Testis (tissue), 3 donors: ENCODE measurements around the gene NR3C1. TPM values are rescaled to one million over a fixed set of nuclear protein-coding genes. Genes with fewer than 3 reads are reported as not detected.

ENCODE experiments used
- DNase-seq: peaks from one replicate; pipeline ENCODE4 v3.0.0-alpha.2; 2019
- H3K27ac ChIP-seq, 2 donors: fragments of 200-600 bp; sonication (generic); one replicate each; pipeline ENCODE4 v1.5.1; 2019
- H3K27me3 ChIP-seq: fragments of 200-600 bp; sonication (generic); one replicate; pipeline ENCODE4 v1.5.1; 2019
- H3K36me3 ChIP-seq: fragments of 200-600 bp; sonication (generic); one replicate; pipeline ENCODE4 v1.5.1; 2017; ENCODE audit warnings: low read depth; ENCODE audit errors: missing control alignments
- H3K4me1 ChIP-seq: fragments of 200-600 bp; sonication (generic); one replicate; pipeline ENCODE4 v1.5.1; 2019
- H3K4me3 ChIP-seq, 2 donors: fragments of 200-600 bp; sonication (generic); one replicate each; pipeline ENCODE4 v1.5.1; 2017 to 2019
- H3K9me3 ChIP-seq: fragments of 200-600 bp; sonication (generic); one replicate; pipeline ENCODE4 v1.5.1; 2017
- CTCF ChIP-seq, 3 experiments: fragments of 450-650 bp in 2 of 3; fragments of 200-600 bp in 1 of 3; sonication (generic) in 1 of 3; IDR thresholded peaks; one replicate each; pipeline ENCODE4 v1.5.1; 2016 to 2019; ENCODE audit warnings: antibody characterized with exemption in 3 of 3, mild to moderate bottlenecking in 2 of 3, moderate library complexity in 1 of 3
- POLR2A ChIP-seq: fragments of 450-650 bp; IDR thresholded peaks from one replicate; pipeline ENCODE4 v1.6.1; 2017; ENCODE audit warnings: antibody characterized with exemption, mild to moderate bottlenecking, moderate library complexity
- whole genome bisulfite sequencing, 2 donors: methylation state at CpG; one replicate each; pipeline ENCODE4 v1.1.5; 2018; 5-methylcytosine and 5-hydroxymethylcytosine counted together
- intact Hi-C: fragments of 100-400 bp; cut with DNase I; formaldehyde crosslinking; loops from one replicate; pipeline ENCODE4 v1.15.1; 2023; ENCODE audit warnings: low total_unique reads
- polyA plus RNA-seq: library from polyadenylated mRNA; stranded (reverse); fragments of 350-450 nt; fragmentation: Illumina TruSeq; extraction: RNeasy Lipid Tissue Mini Kit (QIAGEN cat#74804); gene quantifications from one replicate; pipeline ENCODE4 v1.2.3, GENCODE V29; 2014; ENCODE audit warnings: low read depth, low replicate concordance; ENCODE audit not compliant: insufficient read depth
- total RNA-seq, 2 donors: library from RNA; depleted of rRNA; stranded (reverse); fragments of >200 nt; gene quantifications; one replicate each; pipeline ENCODE4 v1.2.3, GENCODE V29; 2016

The NR3C1 gene
- total and polyA plus RNA-seq, 3 donors from 2014 or later = 33.2 to 37.7 (median 34.3) TPM

- TF ChIP-seq CTCF (IDR thresholded peaks at IDR 0.05) = no peak
- TF ChIP-seq POLR2A = no peak
- Histone ChIP-seq H3K4me3 (peak overlapping the region in 1 of 2 donors; percentile 18), H3K27me3 (no peaks in the 10 kb centered on the region), H3K9me3 (no peaks in the 10 kb centered on the region), H3K4me1 (no peaks in the 10 kb centered on the region), H3K27ac (no peak overlapping the region), H3K36me3 (no peaks in the 10 kb centered on the region)
- intact Hi-C loops = no loop called here
- 62 to 83% methylated on average over 11 to 12 of the region's 12 CpGs for WGBS, 2 donors
- DNase-seq = peak; percentile 52
These were observed 144.8 kb downstream of the NR3C1 start for GRCh38 chr5:143258559-143259253.

- no peaks in the 10 kb centered on the region for H3K9me3 ChIP-seq
- H3K4me1 ChIP-seq = no peaks in the 10 kb centered on the region
- 69 to 83% methylated on average over 7 of the region's 7 CpGs for WGBS, 2 donors
- H3K36me3 ChIP-seq = no peaks in the 10 kb centered on the region
- TF ChIP-seq POLR2A (no peak), CTCF (IDR thresholded peaks at IDR 0.05) (no peak)
- H3K4me3 ChIP-seq = no peak overlapping the region
- DNase-seq = no peak
- H3K27ac ChIP-seq = no peak overlapping the region
- intact Hi-C loops = no loop called here
- H3K27me3 ChIP-seq = no peaks in the 10 kb centered on the region
These were observed 148.7 kb downstream of the NR3C1 start for GRCh38 chr5:143254819-143255218.

- intact Hi-C loops = no loop called here
- WGBS, 2 donors = 98 to 100% methylated on average over 4 of the region's 4 CpGs
- no peaks in the 10 kb centered on the region for H3K27me3 ChIP-seq
- no peak for TF ChIP-seq CTCF (IDR thresholded peaks at IDR 0.05)
- no peak for TF ChIP-seq POLR2A
- H3K4me1 ChIP-seq = no peaks in the 10 kb centered on the region
- no peak overlapping the region for H3K4me3 ChIP-seq
- no peaks in the 10 kb centered on the region for H3K36me3 ChIP-seq
- no peaks in the 10 kb centered on the region for H3K9me3 ChIP-seq
- H3K27ac ChIP-seq = no peak overlapping the region
- no peak for DNase-seq
These were observed 151.5 kb downstream of the NR3C1 start for GRCh38 chr5:143251946-143252345.

- Histone ChIP-seq H3K4me3 (no peak overlapping the region), H3K36me3 (no peaks in the 10 kb centered on the region), H3K9me3 (no peaks in the 10 kb centered on the region), H3K27me3 (no peaks in the 10 kb centered on the region), H3K27ac (no peak overlapping the region), H3K4me1 (no peaks in the 10 kb centered on the region)
- TF ChIP-seq POLR2A (no peak), CTCF (IDR thresholded peaks at IDR 0.05) (no peak)
- intact Hi-C loops = no loop called here
- no peak for DNase-seq
- WGBS, 2 donors = 88 to 94% methylated on average over 3 of the region's 3 CpGs
These were observed 152.3 kb downstream of the NR3C1 start for GRCh38 chr5:143251190-143251589.

GRCh38 chr5:143249851-143250250 is 153.6 kb downstream of the NR3C1 start:
- Histone ChIP-seq H3K4me1 (no peaks in the 10 kb centered on the region), H3K4me3 (no peak overlapping the region), H3K27me3 (no peaks in the 10 kb centered on the region), H3K9me3 (no peaks in the 10 kb centered on the region), H3K36me3 (no peaks in the 10 kb centered on the region), H3K27ac (no peak overlapping the region)
- no peak for DNase-seq
- TF ChIP-seq POLR2A (no peak), CTCF (IDR thresholded peaks at IDR 0.05) (no peak)
- 91 to 100% methylated on average over 2 of the region's 2 CpGs for WGBS, 2 donors
- intact Hi-C loops = no loop called here
